M059J (cell line): Measurements from ENCODE around the gene LETM1. TPM values are rescaled to one million over a fixed set of nuclear protein-coding genes. Genes with fewer than 3 reads are reported as not detected.
A peak's percentile ranks its signal among the peaks of the same experiment; 100 is the strongest.

ENCODE experiments used
- DNase-seq: peaks from one replicate; pipeline ENCODE4 v3.0.0-alpha.2; 2012; ENCODE audit warnings: low read depth
- total RNA-seq: library from RNA; depleted of rRNA; stranded (reverse); fragments of >200 nt; shearing (Covaris generic); gene quantifications from 2 replicates; pipeline ENCODE4 v1.2.3, GENCODE V29; 2014; rRNA removed

Gene LETM1
- total RNA-seq, result 23.1 and 33.0 TPM in 2 replicates

GRCh38 chr4:1856071-1856942, at the start of gene LETM1:
Gene LETM1 (minus strand): TSS chr4:1856156. CDS start chr4:1855950, 206 bp downstream.
- peak; percentile 94 for DNase-seq

DNA sequence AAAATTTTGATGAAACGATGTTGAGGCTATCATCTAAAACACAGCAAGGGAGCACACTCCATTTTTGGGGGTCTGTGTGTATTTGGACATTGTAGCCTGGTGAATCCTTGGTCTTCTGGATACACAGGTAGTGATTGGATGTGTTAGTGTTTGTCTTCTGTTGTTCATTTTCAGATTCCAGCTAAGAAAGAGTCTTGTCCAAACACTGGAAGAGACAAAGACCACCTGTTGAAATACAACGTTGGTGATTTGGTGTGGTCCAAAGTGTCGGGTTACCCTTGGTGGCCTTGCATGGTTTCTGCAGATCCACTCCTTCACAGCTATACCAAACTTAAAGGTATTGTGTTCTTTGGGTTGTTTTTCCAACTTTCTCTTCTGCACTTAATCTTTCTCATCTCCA, 48.1 kb upstream of the LETM1 start:
- DNase-seq, result no peak

GRCh38 chr4:1903035-1903434, 47.1 kb upstream of the LETM1 start:
- no peak for DNase-seq

GRCh38 chr4:1902243-1902642, 46.3 kb upstream of the LETM1 start:
- DNase-seq, result no peak

DNA sequence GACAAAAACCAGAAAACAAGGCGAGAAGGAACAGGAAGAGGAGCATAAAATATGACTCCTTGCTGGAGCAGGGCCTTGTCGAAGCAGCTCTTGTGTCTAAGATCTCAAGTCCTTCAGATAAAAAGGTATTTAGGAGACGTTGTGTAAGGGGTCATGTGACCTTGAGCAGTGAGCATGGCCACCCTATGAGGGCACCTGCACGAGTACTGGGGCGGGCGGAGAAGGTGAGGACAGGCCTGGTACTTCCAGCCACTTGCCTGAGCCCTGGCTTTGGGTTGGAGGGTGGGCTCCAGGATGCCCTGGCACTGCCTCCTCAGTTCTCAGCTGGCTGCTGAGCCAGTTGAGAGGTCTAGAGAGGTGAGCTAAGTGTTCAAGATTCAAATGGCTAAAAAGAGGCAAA, 45.2 kb upstream of the LETM1 start:
- no peak for DNase-seq

DNA sequence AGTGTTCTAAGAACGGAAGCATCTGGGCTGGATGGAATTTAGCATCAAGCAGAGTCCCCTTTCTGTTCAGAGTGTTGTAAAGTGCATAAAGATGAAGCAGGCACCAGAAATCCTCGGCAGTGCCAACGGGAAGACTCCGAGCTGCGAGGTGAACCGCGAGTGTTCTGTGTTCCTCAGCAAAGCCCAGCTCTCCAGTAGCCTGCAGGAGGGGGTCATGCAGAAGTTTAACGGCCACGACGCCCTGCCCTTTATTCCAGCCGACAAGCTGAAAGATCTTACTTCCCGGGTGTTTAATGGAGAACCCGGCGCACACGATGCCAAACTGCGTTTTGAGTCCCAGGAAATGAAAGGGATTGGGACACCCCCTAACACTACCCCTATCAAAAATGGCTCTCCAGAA, 44.7 kb upstream of the LETM1 start:
- no peak for DNase-seq

- DNase-seq, result no peak
Measured at GRCh38 chr4:1900087-1900433, 44.1 kb upstream of the LETM1 start.

- peak; percentile 64 for DNase-seq
Measured at GRCh38 chr4:1899149-1900086, 43.5 kb upstream of the LETM1 start.

DNA sequence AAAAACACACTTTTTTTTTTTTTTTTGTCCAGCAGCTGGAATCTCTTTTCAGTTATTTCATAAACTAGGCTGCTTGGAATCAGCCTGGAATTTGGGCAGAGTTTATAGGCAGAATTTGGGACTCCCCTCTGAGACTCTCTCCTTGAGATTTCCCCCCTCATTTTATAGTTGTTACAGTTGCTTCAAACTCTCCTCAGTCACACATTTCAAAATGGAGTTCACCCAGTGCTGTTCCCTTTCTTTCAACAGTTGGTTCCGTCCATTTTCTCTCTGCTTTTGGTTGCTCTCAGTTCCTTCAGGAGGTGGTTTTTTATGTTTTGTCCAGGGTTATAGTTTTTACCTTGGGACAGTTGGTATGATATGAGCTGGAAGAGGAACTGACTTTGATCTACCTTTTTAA, 42.7 kb upstream of the LETM1 start:
- no peak for DNase-seq

DNA sequence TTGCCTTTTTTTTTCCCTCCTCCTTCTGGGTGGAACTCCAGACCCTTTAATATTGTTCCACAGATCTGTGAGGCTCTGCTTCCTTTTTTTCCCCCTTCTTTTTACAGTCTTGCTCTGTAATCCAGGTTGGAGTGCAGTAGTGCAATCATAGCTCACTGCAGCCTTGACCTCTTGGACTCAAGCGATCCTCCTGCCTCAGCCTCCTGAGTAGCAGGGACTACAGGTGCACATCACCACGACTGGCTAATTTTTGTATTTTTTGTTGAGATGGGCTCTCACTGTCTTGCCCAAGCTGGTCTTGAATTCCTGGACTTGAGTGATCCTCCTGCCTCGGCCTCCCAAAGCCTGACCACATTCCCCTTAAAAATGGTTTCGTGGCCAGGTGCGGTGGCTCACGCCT, 42.1 kb upstream of the LETM1 start:
- no peak for DNase-seq

- DNase-seq, result no peak
Measured at GRCh38 chr4:1896658-1896991, 40.7 kb upstream of the LETM1 start.

- no peak for DNase-seq
Measured at GRCh38 chr4:1895971-1896657, 40.2 kb upstream of the LETM1 start.

- no peak for DNase-seq
Measured at GRCh38 chr4:1890979-1891570, 35.1 kb upstream of the LETM1 start.

DNA sequence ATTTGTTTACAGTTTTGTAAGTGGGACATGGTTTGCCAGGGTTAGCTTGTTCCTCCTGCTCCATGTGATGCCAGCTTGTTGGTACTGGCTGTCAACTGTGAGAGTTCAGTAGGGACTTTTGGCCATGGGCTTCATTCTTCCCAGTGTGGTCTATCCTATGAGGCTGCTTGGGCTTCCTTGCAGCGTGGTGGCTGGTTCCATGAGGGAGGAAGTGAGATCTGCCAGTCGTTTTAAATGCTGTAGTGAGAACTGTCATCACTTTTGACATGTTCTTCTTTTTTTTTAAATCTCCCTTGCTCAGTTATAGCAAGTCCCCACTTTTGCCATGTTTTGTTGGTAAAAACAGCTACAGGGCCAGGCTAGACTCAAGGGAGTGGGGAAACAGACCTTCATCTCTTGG, 31.1 kb upstream of the LETM1 start:
- DNase-seq, result no peak

GRCh38 chr4:1885414-1885813, 29.5 kb upstream of the LETM1 start:
- DNase-seq, result no peak

DNA sequence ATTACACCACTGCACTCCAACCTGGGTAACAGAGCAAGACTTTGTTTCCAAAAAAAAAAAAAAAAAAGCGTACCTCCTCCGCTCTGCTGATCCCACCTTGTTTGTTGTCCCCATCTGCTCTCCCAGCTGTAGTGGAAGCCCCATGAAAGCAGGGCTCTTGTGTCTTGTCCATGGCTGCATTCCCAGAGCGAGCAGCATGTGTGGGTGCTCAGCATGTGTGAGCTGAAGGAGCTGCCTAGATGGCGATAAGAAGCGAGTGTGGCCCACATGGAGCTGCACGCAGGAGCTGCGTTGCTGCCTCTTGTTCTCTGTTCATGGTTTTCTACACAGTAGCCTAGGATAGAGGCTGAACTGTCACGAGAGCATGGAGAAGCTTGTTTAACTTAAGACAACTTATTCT, 27.6 kb upstream of the LETM1 start:
- DNase-seq, result no peak

- DNase-seq, result no peak
Measured at GRCh38 chr4:1882850-1883271, 26.9 kb upstream of the LETM1 start.

- peak; percentile 26 for DNase-seq
Measured at GRCh38 chr4:1880332-1880731, 24.4 kb upstream of the LETM1 start.

DNA sequence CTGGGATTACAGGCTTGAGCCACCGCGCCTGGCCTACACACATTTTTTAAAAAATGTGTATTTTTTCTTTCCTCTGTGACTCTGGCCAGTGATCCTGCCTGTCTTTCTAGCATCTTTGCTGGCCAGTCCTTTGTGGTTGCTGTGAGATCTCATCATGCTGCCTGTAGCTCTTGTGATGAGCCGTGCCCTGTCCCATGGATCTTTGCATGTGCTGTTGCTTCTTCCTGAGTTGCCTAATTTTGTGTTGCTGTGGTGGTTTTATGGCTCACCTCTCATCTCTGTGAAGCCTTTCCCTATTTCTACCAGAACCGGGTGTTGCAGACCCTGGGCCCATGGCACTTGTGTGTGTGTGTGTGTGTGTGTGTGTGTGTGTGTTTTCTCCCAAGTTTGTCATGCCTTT, 23.5 kb upstream of the LETM1 start:
- DNase-seq, result no peak

- DNase-seq, result no peak
Measured at GRCh38 chr4:1874201-1874600, 18.2 kb upstream of the LETM1 start.

DNA sequence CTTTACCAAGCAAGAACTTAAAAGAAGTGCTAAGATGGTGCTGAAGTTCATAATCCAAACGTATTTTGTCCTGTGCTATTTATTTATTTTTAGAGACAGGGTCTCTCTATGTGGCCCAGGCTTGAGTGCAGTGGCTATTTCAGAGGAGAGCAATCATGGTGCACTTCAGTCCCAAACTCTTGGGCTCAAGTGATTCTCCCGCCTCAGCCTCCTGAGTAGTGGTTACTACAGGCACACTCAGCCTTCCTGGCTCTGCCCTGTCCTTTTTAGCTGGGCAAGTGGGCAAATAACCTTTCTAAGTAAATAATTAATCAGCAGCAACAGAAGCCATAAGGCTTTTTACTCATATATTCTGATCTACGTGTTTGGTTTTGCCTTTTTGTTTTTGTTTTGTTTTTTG, 17.8 kb upstream of the LETM1 start:
- DNase-seq, result no peak

GRCh38 chr4:1873291-1873690, 17.3 kb upstream of the LETM1 start:
- DNase-seq, result no peak
